SW480 (cell line): ENCODE data around the gene GUCA2B.
A peak's percentile ranks its signal among the peaks of the same experiment; 100 is the strongest.

Source experiments
- DNase-seq: peaks from one replicate; pipeline ENCODE4 v3.0.0-alpha.2; 2016; ENCODE audit warnings: low spot score

The GUCA2B gene

GRCh38 chr1:42152907-42153600 is at the start of gene GUCA2B:
Gene GUCA2B (plus strand): TSS chr1:42153410. CDS start chr1:42153451, 41 bp downstream.
- DNase-seq, result no peak

- DNase-seq, result no peak
Observed at GRCh38 chr1:42105025-42105424, 48.2 kb upstream of the GUCA2B start.

GRCh38 chr1:42108309-42108708 is 44.9 kb upstream of the GUCA2B start:
- DNase-seq, result no peak

- no peak for DNase-seq
Observed at GRCh38 chr1:42109600-42109999, 43.6 kb upstream of the GUCA2B start.

GRCh38 chr1:42114229-42114628 is 39.0 kb upstream of the GUCA2B start:
- no peak for DNase-seq

GRCh38 chr1:42117214-42117613 is 36.0 kb upstream of the GUCA2B start:
- no peak for DNase-seq

GRCh38 chr1:42118125-42118524 is 35.1 kb upstream of the GUCA2B start:
- DNase-seq, result no peak

GRCh38 chr1:42122408-42122807 is 30.8 kb upstream of the GUCA2B start:
- no peak for DNase-seq

- DNase-seq, result no peak
Observed at GRCh38 chr1:42125552-42125951, 27.7 kb upstream of the GUCA2B start.

GRCh38 chr1:42127767-42128166 is 25.4 kb upstream of the GUCA2B start:
- no peak for DNase-seq

- no peak for DNase-seq
Observed at GRCh38 chr1:42128499-42128898, 24.7 kb upstream of the GUCA2B start.

GRCh38 chr1:42128964-42129363 is 24.2 kb upstream of the GUCA2B start:
- no peak for DNase-seq

GRCh38 chr1:42130061-42130660 is 23.0 kb upstream of the GUCA2B start:
- no peak for DNase-seq

- DNase-seq, result peak; percentile 64
Observed at GRCh38 chr1:42133390-42133789, 19.8 kb upstream of the GUCA2B start.

GRCh38 chr1:42133809-42134526 is 19.2 kb upstream of the GUCA2B start:
- DNase-seq, result peak; percentile 26

- DNase-seq, result no peak
Observed at GRCh38 chr1:42135426-42135825, 17.8 kb upstream of the GUCA2B start.

GRCh38 chr1:42136466-42136865 is 16.7 kb upstream of the GUCA2B start:
- no peak for DNase-seq

- DNase-seq, result no peak
Observed at GRCh38 chr1:42137766-42138165, 15.4 kb upstream of the GUCA2B start.

- no peak for DNase-seq
Observed at GRCh38 chr1:42138586-42138985, 14.6 kb upstream of the GUCA2B start.

GRCh38 chr1:42139444-42139843 is 13.8 kb upstream of the GUCA2B start:
- no peak for DNase-seq

- DNase-seq, result no peak
Observed at GRCh38 chr1:42140191-42140590, 13.0 kb upstream of the GUCA2B start.

- DNase-seq, result no peak
Observed at GRCh38 chr1:42141978-42142377, 11.2 kb upstream of the GUCA2B start.
